Adrenal gland (tissue), 5 donors: ENCODE measurements around the gene SH2D5.

ENCODE experiments used
- CTCF ChIP-seq, 6 experiments: fragments of 450-650 bp in 4 of 6; fragments of 200-600 bp in 2 of 6; sonication (generic) in 1 of 6; IDR thresholded peaks; 1 replicate in 5 of 6; 2 replicates in 1 of 6; pipeline versions ENCODE4 v1.5.1 to v1.8.0; 2016 to 2021; ENCODE audit warnings: antibody characterized with exemption in 6 of 6, mild to moderate bottlenecking in 2 of 6, moderate library complexity in 1 of 6
- POLR2A ChIP-seq, 2 donors: fragments of 450-650 bp; IDR thresholded peaks; one replicate each; pipeline ENCODE4 v1.6.1; 2017; ENCODE audit warnings: antibody characterized with exemption in 2 of 2, mild to moderate bottlenecking in 2 of 2, moderate library complexity in 1 of 2
- donor health status: DM: no; HTN: no; CAD: no.

DNA sequence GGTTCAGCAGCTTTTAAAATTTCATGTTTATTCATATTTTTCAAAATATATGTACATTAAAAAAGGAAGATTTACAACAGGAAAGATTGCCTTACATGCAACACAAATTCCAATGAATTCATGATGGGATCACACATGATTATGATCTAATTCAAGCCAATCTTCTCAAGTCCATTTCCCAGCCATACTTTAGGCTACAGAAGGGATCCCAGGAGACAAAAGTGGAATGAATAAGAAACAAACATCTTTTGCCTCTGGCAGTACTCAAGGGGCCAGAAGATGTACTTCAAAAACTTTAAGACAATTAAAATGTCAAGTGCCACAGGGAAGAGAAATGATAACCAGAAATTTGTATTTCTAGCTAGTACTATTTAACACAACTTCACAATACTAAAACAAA is 10.2 kb upstream of the SH2D5 start:
- TF ChIP-seq CTCF (IDR thresholded peaks at IDR 0.05) (no peak), POLR2A (IDR thresholded peaks at IDR 0.05) (no peak)
